H9 (cell line): ENCODE results near the gene ALG11. TPM values are rescaled to one million over a fixed set of nuclear protein-coding genes. Genes with fewer than 3 reads are reported as not detected.

Source experiments
- DNase-seq: peaks from one replicate; pipeline ENCODE4 v3.0.0-alpha.2; 2017
- H2AFZ ChIP-seq: one replicate; pipeline ENCODE4 v1.6.1; 2013; ENCODE audit warnings: mild to moderate bottlenecking, low read length, control low read depth, moderate library complexity
- H2AK5ac ChIP-seq: 2 replicates; pipeline ENCODE4 v1.6.1; 2013; ENCODE audit warnings: low read length, control low read depth, mixed read lengths; ENCODE audit not compliant: insufficient read length
- H2BK120ac ChIP-seq: one replicate; pipeline ENCODE4 v1.6.1; 2013; ENCODE audit warnings: low read depth, mild to moderate bottlenecking, low read length, control low read depth, inconsistent platforms; ENCODE audit not compliant: poor library complexity, severe bottlenecking
- H2BK12ac ChIP-seq: 2 replicates; pipeline ENCODE4 v1.6.1; 2013; ENCODE audit warnings: low read length, control low read depth, mixed read lengths, low read depth; ENCODE audit not compliant: insufficient read length
- H2BK15ac ChIP-seq: 2 replicates; pipeline ENCODE4 v1.6.1; 2013; ENCODE audit warnings: low read depth, low read length, control low read depth
- H2BK20ac ChIP-seq: one replicate; pipeline ENCODE4 v1.6.1; 2013; ENCODE audit warnings: low read depth, mild to moderate bottlenecking, low read length, control low read depth, inconsistent platforms; ENCODE audit not compliant: poor library complexity, severe bottlenecking
- H2BK5ac ChIP-seq: 2 replicates; pipeline ENCODE4 v1.6.1; 2013; ENCODE audit warnings: low read length, control low read depth, mixed read lengths; ENCODE audit not compliant: insufficient read length
- H3K14ac ChIP-seq: 2 replicates; pipeline ENCODE4 v1.6.1; 2013; ENCODE audit warnings: low read length, control low read depth; ENCODE audit not compliant: insufficient read depth
- H3K18ac ChIP-seq: 2 replicates; pipeline ENCODE4 v1.6.1; 2013; ENCODE audit warnings: low read depth, mild to moderate bottlenecking, mixed read lengths, low read length, control low read depth; ENCODE audit not compliant: insufficient read length
- H3K23ac ChIP-seq: 2 replicates; pipeline ENCODE4 v1.6.1; 2013; ENCODE audit warnings: low read length, control low read depth, mixed read lengths, low read depth; ENCODE audit not compliant: insufficient read length
- H3K23me2 ChIP-seq: 2 replicates; pipeline ENCODE4 v1.6.1; 2013; ENCODE audit warnings: low read depth, mild to moderate bottlenecking, mixed read lengths, low read length, control low read depth; ENCODE audit not compliant: insufficient read length, poor library complexity, severe bottlenecking
- H3K27ac ChIP-seq: 2 replicates; pipeline ENCODE4 v1.5.1; 2013; ENCODE audit warnings: low read length, control low read depth, mixed read lengths, low read depth; ENCODE audit not compliant: insufficient read length
- H3K27me3 ChIP-seq: 2 replicates; pipeline ENCODE4 v1.6.1; 2013; ENCODE audit warnings: low read length, control low read depth, inconsistent platforms; ENCODE audit not compliant: insufficient read depth
- H3K4ac ChIP-seq: 2 replicates; pipeline ENCODE4 v1.6.1; 2013; ENCODE audit warnings: low read depth, mild to moderate bottlenecking, control low read depth, inconsistent platforms, low read length, moderate library complexity
- H3K4me1 ChIP-seq: 2 replicates; pipeline ENCODE4 v1.6.1; 2013; ENCODE audit warnings: low read length, control low read depth, inconsistent platforms; ENCODE audit not compliant: insufficient read depth
- H3K4me2 ChIP-seq: 2 replicates; pipeline ENCODE4 v1.6.1; 2013; ENCODE audit warnings: low read length, control low read depth, mixed read lengths; ENCODE audit not compliant: insufficient read length, insufficient read depth
- H3K56ac ChIP-seq: 2 replicates; pipeline ENCODE4 v1.6.1; 2013; ENCODE audit warnings: low read depth, mild to moderate bottlenecking, mixed read lengths, low read length, control low read depth; ENCODE audit not compliant: insufficient read length
- H3K79me1 ChIP-seq: 2 replicates; pipeline ENCODE4 v1.6.1; 2013; ENCODE audit warnings: low read depth, mild to moderate bottlenecking, moderate library complexity, low read length, control low read depth, inconsistent platforms; ENCODE audit not compliant: insufficient read depth, poor library complexity, severe bottlenecking
- H3K79me2 ChIP-seq: 2 replicates; pipeline ENCODE4 v1.6.1; 2013; ENCODE audit warnings: low read length, control low read depth, inconsistent platforms; ENCODE audit not compliant: insufficient read depth
- H3K9ac ChIP-seq: 2 replicates; pipeline ENCODE4 v1.6.1; 2013; ENCODE audit warnings: low read length, control low read depth, mixed read lengths; ENCODE audit not compliant: insufficient read length; ENCODE audit errors: extremely low read depth
- H3K9me3 ChIP-seq: one replicate; pipeline ENCODE4 v1.6.1; 2013; ENCODE audit warnings: low read depth, low read length, inconsistent platforms; ENCODE audit not compliant: control insufficient read depth
- H3T11ph ChIP-seq: one replicate; pipeline ENCODE4 v1.6.1; 2013; ENCODE audit warnings: mild to moderate bottlenecking, low read length, control low read depth, inconsistent platforms
- H4K20me1 ChIP-seq: one replicate; pipeline ENCODE4 v1.6.1; 2013; ENCODE audit not compliant: control insufficient read depth, insufficient read length, insufficient read depth
- H4K5ac ChIP-seq: 2 replicates; pipeline ENCODE4 v1.6.1; 2013; ENCODE audit warnings: low read depth, mild to moderate bottlenecking, mixed read lengths, low read length, control low read depth; ENCODE audit not compliant: insufficient read length
- H4K8ac ChIP-seq: replicated peaks from 2 replicates; pipeline ENCODE4 v1.6.1; 2013; ENCODE audit warnings: low read length, control low read depth, mixed read lengths, low read depth; ENCODE audit not compliant: insufficient read length
- H4K91ac ChIP-seq: 2 replicates; pipeline ENCODE4 v1.6.1; 2013; ENCODE audit warnings: low read depth, mild to moderate bottlenecking, moderate library complexity, mixed read lengths, low read length, control low read depth; ENCODE audit not compliant: insufficient read length
- H3K27ac Mint-ChIP-seq, 3 experiments: 2 replicates in 2 of 3; 3 replicates in 1 of 3; pipeline ENCODE4 v1.8.0; 2020 to 2021; ENCODE audit warnings: mixed read lengths in 3 of 3, mild to moderate bottlenecking in 1 of 3, moderate library complexity in 1 of 3
- H3K27me3 Mint-ChIP-seq: 2 replicates; pipeline ENCODE4 v1.8.0; 2021; ENCODE audit warnings: low read depth, mild to moderate bottlenecking, moderate library complexity, mixed read lengths
- H3K36me3 Mint-ChIP-seq, 3 experiments: 2 replicates in 2 of 3; 3 replicates in 1 of 3; pipeline ENCODE4 v1.8.0; 2020 to 2021; ENCODE audit warnings: low read depth in 3 of 3, mixed read lengths in 3 of 3; ENCODE audit not compliant: insufficient read depth in 1 of 3
- H3K4me1 Mint-ChIP-seq, 2 experiments: 2 replicates each; pipeline ENCODE4 v1.8.0; 2020; ENCODE audit warnings: mixed read lengths in 2 of 2
- H3K4me3 Mint-ChIP-seq, 2 experiments: 2 replicates in 1 of 2; 3 replicates in 1 of 2; pipeline ENCODE4 v1.8.0; 2020 to 2021; ENCODE audit warnings: mild to moderate bottlenecking in 2 of 2, mixed read lengths in 2 of 2, moderate library complexity in 1 of 2
- H3K9me3 Mint-ChIP-seq, 2 experiments: 2 replicates in 1 of 2; 3 replicates in 1 of 2; pipeline ENCODE4 v1.8.0; 2020; ENCODE audit warnings: mild to moderate bottlenecking in 2 of 2, mixed read lengths in 2 of 2, moderate library complexity in 1 of 2
- CTCF ChIP-seq: fragments of 200-600 bp; sonication (generic); conservative IDR thresholded peaks from 3 replicates; pipeline ENCODE4 v1.8.0; 2021; ENCODE audit warnings: antibody characterized with exemption, mild to moderate bottlenecking
- WGBS: extraction: QIAGEN DNeasy Blood & Tissue Kit; methylation state at CpG from one replicate; pipeline ENCODE4 v1.1.7; 2013; ENCODE audit warnings: missing lambda C conversion rate, low lambda C conversion rate, mixed read lengths; ENCODE audit not compliant: insufficient read length; ENCODE audit errors: extremely low coverage; 5-methylcytosine and 5-hydroxymethylcytosine counted together
- total RNA-seq: library from RNA; stranded (reverse); gene quantifications from 2 replicates; pipeline ENCODE4 v1.2.1, GENCODE V29; 2021

ALG11 gene
- total RNA-seq, 1 experiment from 2014 or later: 46.6 TPM

DNA sequence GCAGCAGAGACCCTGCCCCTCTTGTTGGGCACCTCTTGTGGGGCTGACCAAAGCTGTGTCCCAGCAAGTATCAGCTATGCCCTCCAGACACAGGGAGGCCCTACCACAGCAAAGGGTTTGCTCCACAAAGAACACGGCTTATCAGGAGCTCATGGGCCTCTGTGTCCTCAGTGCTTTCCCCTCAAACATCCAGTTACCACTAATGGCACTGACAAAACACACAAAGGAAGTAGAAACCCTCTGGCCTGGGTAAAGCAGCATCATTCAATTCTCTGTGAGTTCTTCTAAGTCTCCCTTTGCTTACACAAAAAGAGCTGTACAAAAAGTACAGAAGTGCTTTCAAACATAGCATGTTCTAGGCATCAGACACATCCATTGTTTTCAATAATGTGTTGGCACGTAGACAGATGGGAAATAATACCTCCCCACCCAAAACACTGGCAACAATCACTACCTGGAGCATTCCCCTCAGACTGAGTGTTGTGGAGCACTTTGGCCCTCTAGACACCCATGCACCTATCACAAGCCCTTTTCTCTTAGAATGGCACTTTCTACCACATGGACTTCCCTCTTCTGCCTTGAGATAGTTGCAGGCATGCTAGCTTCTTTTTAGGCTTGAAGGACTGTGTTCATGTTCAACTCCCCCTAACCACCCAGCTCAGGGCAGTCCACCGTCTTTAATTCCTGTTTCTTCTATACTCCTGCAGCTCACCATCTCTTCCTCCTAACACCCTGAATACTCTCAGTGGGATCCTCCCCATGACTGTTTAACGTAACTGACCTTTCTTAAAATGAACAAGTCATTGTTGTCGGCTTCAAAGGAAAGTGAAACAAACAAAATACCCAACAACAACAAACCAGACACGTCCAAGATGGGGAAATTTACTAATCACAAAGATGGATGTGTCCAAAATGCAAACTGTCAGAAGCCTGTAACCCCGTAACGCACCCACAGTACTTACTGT, 44.4 kb upstream of the ALG11 start:
- no peak for DNase-seq
- no peaks in the 10 kb centered on the region for H3K79me2 ChIP-seq
- H2AK5ac ChIP-seq: no peak overlapping the region
- no peak overlapping the region for H2BK5ac ChIP-seq
- H3K18ac ChIP-seq: no peak overlapping the region
- H2BK20ac ChIP-seq: no peak overlapping the region
- H3K23me2 ChIP-seq: no peaks in the 10 kb centered on the region
- H3K4me3 Mint-ChIP-seq: no peak overlapping the region
- H2AFZ ChIP-seq: no peak overlapping the region
- H3K23ac ChIP-seq: no peak overlapping the region
- no peaks in the 10 kb centered on the region for H3K4me1 Mint-ChIP-seq
- no peak overlapping the region for H3K4me2 ChIP-seq
- no peaks in the 10 kb centered on the region for H3K36me3 Mint-ChIP-seq
- no peak overlapping the region for H3K27ac ChIP-seq
- WGBS: no CpG with 5 or more reads among the region's 8 CpGs
- no peak overlapping the region for H4K8ac ChIP-seq
- no peak overlapping the region for H3K4ac ChIP-seq
- no peaks in the 10 kb centered on the region for H4K20me1 ChIP-seq
- no peak overlapping the region for H3T11ph ChIP-seq
- no peak overlapping the region for H4K5ac ChIP-seq
- H4K91ac ChIP-seq: no peak overlapping the region
- H3K14ac ChIP-seq: no peak overlapping the region
- no peak overlapping the region for H3K27ac Mint-ChIP-seq
- H3K27me3 Mint-ChIP-seq: no peaks in the 10 kb centered on the region
- no peak overlapping the region for H2BK12ac ChIP-seq
- no peaks in the 10 kb centered on the region for H3K79me1 ChIP-seq
- H3K9ac ChIP-seq: no peak overlapping the region
- H3K9me3 Mint-ChIP-seq: no peaks in the 10 kb centered on the region; a peak in 1 of 5 replicates
- H3K27me3 ChIP-seq: no peaks in the 10 kb centered on the region
- no peak overlapping the region for H3K56ac ChIP-seq
- no peaks in the 10 kb centered on the region for H3K4me1 ChIP-seq
- no peaks in the 10 kb centered on the region for H3K9me3 ChIP-seq
- H2BK120ac ChIP-seq: no peak overlapping the region
- no peak overlapping the region for H2BK15ac ChIP-seq
- TF ChIP-seq CTCF: no peak
